H1 (cell line): ENCODE data around the gene MCUB. TPM values are rescaled to one million over a fixed set of nuclear protein-coding genes. Genes with fewer than 3 reads are reported as not detected.

Source experiments
- CTCF ChIA-PET: fragments of 300-600 bp; sonication (Branson Sonifier 250); formaldehyde crosslinking; loops from one replicate; lab custom pipeline; 2021; ENCODE audit not compliant: partially characterized antibody; lab: Charles Lee
- POLR2A ChIA-PET: fragments of 300-600 bp; sonication (Branson Sonifier 250); formaldehyde crosslinking; loops from one replicate; lab custom pipeline; 2021; ENCODE audit warnings: inconsistent platforms; ENCODE audit not compliant: partially characterized antibody; lab: Charles Lee
- DNase-seq, 2 experiments: peaks; one replicate each; pipeline versions ENCODE4 v3.0.0 to v3.0.0-alpha.2; 2010 to 2022; ENCODE audit warnings: low spot score in 2 of 2, low read depth in 1 of 2, mixed read lengths in 1 of 2
- FAIRE-seq: peaks from 2 replicates; lab custom pipeline; 2011; peaks lifted over from hg19 to GRCh38; lab: Jason Lieb, UNC
- H2AFZ ChIP-seq: 2 replicates; pipeline ENCODE4 v1.8.1; 2012; ENCODE audit warnings: low read length, inconsistent platforms
- H2AK5ac ChIP-seq: 2 replicates; pipeline ENCODE4 v1.6.1; 2013; ENCODE audit warnings: low read depth, low read length
- H2BK120ac ChIP-seq: replicated peaks from 2 replicates; pipeline ENCODE3; 2013; ENCODE audit warnings: low read depth, low read length, inconsistent platforms
- H2BK12ac ChIP-seq: 2 replicates; pipeline ENCODE4 v1.6.1; 2013; ENCODE audit warnings: low read depth, low read length
- H2BK15ac ChIP-seq: 2 replicates; pipeline ENCODE4 v1.6.1; 2013; ENCODE audit warnings: low read length
- H2BK20ac ChIP-seq: 2 replicates; pipeline ENCODE4 v1.6.1; 2013; ENCODE audit warnings: low read length
- H2BK5ac ChIP-seq: 2 replicates; pipeline ENCODE4 v1.6.1; 2013; ENCODE audit warnings: low read depth, low read length
- H3K14ac ChIP-seq: 2 replicates; pipeline ENCODE4 v1.6.1; 2013; ENCODE audit warnings: inconsistent platforms; ENCODE audit not compliant: insufficient read length
- H3K18ac ChIP-seq: 2 replicates; pipeline ENCODE4 v1.6.1; 2013; ENCODE audit warnings: low read length; ENCODE audit errors: extremely low read depth
- H3K23ac ChIP-seq: 2 replicates; pipeline ENCODE4 v1.6.1; 2013; ENCODE audit warnings: inconsistent platforms; ENCODE audit not compliant: insufficient read length
- H3K23me2 ChIP-seq: 2 replicates; pipeline ENCODE4 v1.6.1; 2013; ENCODE audit warnings: low read depth, low read length
- H3K27ac ChIP-seq: 2 replicates; pipeline ENCODE4 v1.6.1; 2011; ENCODE audit warnings: low read depth, low read length, inconsistent platforms
- H3K27me3 ChIP-seq, 4 experiments: replicated peaks in 1 of 4; 1 replicate in 1 of 4; 2 replicates in 3 of 4; pipeline versions ENCODE4 v1.6.1 to v1.8.1; 2011 to 2013; ENCODE audit warnings: low read length in 3 of 4, mild to moderate bottlenecking in 3 of 4, inconsistent platforms in 2 of 4, mixed read lengths in 2 of 4, moderate library complexity in 1 of 4; ENCODE audit not compliant: control insufficient read depth in 3 of 4, insufficient read depth in 3 of 4; ENCODE audit errors: extremely low read depth in 1 of 4
- H3K36me3 ChIP-seq, 4 experiments: 2 replicates each; pipeline versions ENCODE4 v1.6.1 to v1.8.1; 2011 to 2013; ENCODE audit warnings: mild to moderate bottlenecking in 4 of 4, low read length in 3 of 4, moderate library complexity in 2 of 4, control low read depth in 1 of 4, inconsistent platforms in 1 of 4; ENCODE audit not compliant: insufficient read depth in 4 of 4, control insufficient read depth in 2 of 4
- H3K4ac ChIP-seq: replicated peaks from 2 replicates; pipeline ENCODE3; 2013; ENCODE audit warnings: low read length, low read depth, mixed read lengths, inconsistent platforms; ENCODE audit not compliant: insufficient read length
- H3K4me1 ChIP-seq, 4 experiments: replicated peaks in 1 of 4; 1 replicate in 1 of 4; 2 replicates in 3 of 4; pipeline versions ENCODE4 v1.6.1 to v1.8.1; 2011 to 2013; ENCODE audit warnings: low read length in 3 of 4, inconsistent platforms in 2 of 4, mixed read lengths in 1 of 4; ENCODE audit not compliant: insufficient read depth in 4 of 4, control insufficient read depth in 3 of 4
- H3K4me2 ChIP-seq, 2 experiments: 2 replicates each; pipeline versions ENCODE4 v1.6.1 to v1.8.1; 2011 to 2013; ENCODE audit warnings: low read depth in 2 of 2, low read length in 2 of 2, control low read depth in 1 of 2, inconsistent platforms in 1 of 2, mild to moderate bottlenecking in 1 of 2; ENCODE audit not compliant: insufficient read depth in 1 of 2
- H3K4me3 ChIP-seq, 4 experiments: fragments of 200-600, 300-600 bp in 1 of 4; sonication (generic), shearing (Covaris generic), sonication (Bioruptor Twin) in 1 of 4; 2 replicates each; pipeline versions ENCODE4 v1.5.1 to v1.8.1; 2011 to 2016; ENCODE audit warnings: low read length in 4 of 4, low read depth in 3 of 4, control low read depth in 2 of 4, inconsistent platforms in 2 of 4, mild to moderate bottlenecking in 2 of 4, mixed read lengths in 1 of 4, moderate library complexity in 1 of 4; ENCODE audit not compliant: insufficient read depth in 2 of 4; ENCODE audit errors: extremely low read depth in 1 of 4
- H3K56ac ChIP-seq: replicated peaks from 2 replicates; pipeline ENCODE3; 2013; ENCODE audit warnings: low read depth, mild to moderate bottlenecking, mixed read lengths, low read length, inconsistent platforms; ENCODE audit not compliant: insufficient read length
- H3K79me1 ChIP-seq: 2 replicates; pipeline ENCODE4 v1.6.1; 2013; ENCODE audit warnings: low read depth, low read length, control low read depth
- H3K79me2 ChIP-seq, 2 experiments: 2 replicates each; pipeline versions ENCODE4 v1.6.1 to v1.8.1; 2012 to 2013; ENCODE audit warnings: low read length in 2 of 2, mild to moderate bottlenecking in 2 of 2, inconsistent platforms in 1 of 2; ENCODE audit not compliant: insufficient read depth in 2 of 2, control insufficient read depth in 1 of 2
- H3K9ac ChIP-seq, 4 experiments: replicated peaks in 1 of 4; 1 replicate in 1 of 4; 2 replicates in 3 of 4; pipeline versions ENCODE4 v1.6.1 to v1.8.1; 2011 to 2013; ENCODE audit warnings: low read depth in 3 of 4, low read length in 3 of 4, control low read depth in 2 of 4, mild to moderate bottlenecking in 2 of 4, moderate library complexity in 2 of 4, inconsistent platforms in 1 of 4; ENCODE audit errors: extremely low read depth in 1 of 4
- H3K9me3 ChIP-seq, 2 experiments: 2 replicates each; pipeline versions ENCODE4 v1.6.1 to v1.8.1; 2012 to 2013; ENCODE audit warnings: mild to moderate bottlenecking in 2 of 2, moderate library complexity in 2 of 2, control low read depth in 1 of 2, inconsistent platforms in 1 of 2, low read depth in 1 of 2, low read length in 1 of 2, mixed read lengths in 1 of 2; ENCODE audit not compliant: insufficient read depth in 2 of 2
- H4K20me1 ChIP-seq, 2 experiments: replicated peaks in 1 of 2; 2 replicates each; pipeline versions ENCODE3 to v1.8.1; 2011 to 2013; ENCODE audit warnings: inconsistent platforms in 2 of 2, low read length in 2 of 2, mild to moderate bottlenecking in 1 of 2; ENCODE audit not compliant: insufficient read depth in 2 of 2, control insufficient read depth in 1 of 2
- H4K5ac ChIP-seq: 2 replicates; pipeline ENCODE4 v1.6.1; 2013; ENCODE audit warnings: low read length, low read depth, mixed read lengths, inconsistent platforms; ENCODE audit not compliant: insufficient read length
- H4K8ac ChIP-seq: 2 replicates; pipeline ENCODE4 v1.8.0; 2013; ENCODE audit warnings: mild to moderate bottlenecking, moderate library complexity, low read length, inconsistent platforms; ENCODE audit not compliant: insufficient read depth; ENCODE audit errors: extremely low read depth
- H4K91ac ChIP-seq: replicated peaks from 2 replicates; pipeline ENCODE3; 2013; ENCODE audit warnings: low read length, mixed read lengths, inconsistent platforms; ENCODE audit not compliant: insufficient read length
- CTCF ChIP-seq, 3 experiments: IDR thresholded peaks; 1 replicate in 2 of 3; 2 replicates in 1 of 3; pipeline versions ENCODE4 v1.5.1 to v1.6.1; 2011; ENCODE audit warnings: low read length in 3 of 3, mild to moderate bottlenecking in 3 of 3, inconsistent platforms in 2 of 3, low read depth in 1 of 3, moderate library complexity in 1 of 3; ENCODE audit not compliant: insufficient read depth in 1 of 3; ENCODE audit errors: control extremely low read depth in 1 of 3
- EGR1 ChIP-seq: IDR thresholded peaks from 2 replicates; pipeline ENCODE4 v1.6.1; 2011; ENCODE audit warnings: low read depth, low read length, borderline replicate concordance
- JUND ChIP-seq: IDR thresholded peaks from 2 replicates; pipeline ENCODE4 v1.6.1; 2011; ENCODE audit warnings: mild to moderate bottlenecking, improper control_type of control experiment, low read length
- KDM4A ChIP-seq: IDR thresholded peaks from one replicate; pipeline ENCODE4 v1.7.1; 2012; ENCODE audit warnings: low read depth, mild to moderate bottlenecking, moderate library complexity, low read length, inconsistent platforms; ENCODE audit not compliant: severe bottlenecking
- NRF1 ChIP-seq: IDR thresholded peaks from 2 replicates; pipeline ENCODE4 v1.6.1; 2011; ENCODE audit warnings: mild to moderate bottlenecking, low read depth, low read length, improper control_type of control experiment
- SIX5 ChIP-seq: IDR thresholded peaks from 2 replicates; pipeline ENCODE4 v1.6.1; 2011; ENCODE audit warnings: mild to moderate bottlenecking, low read depth, low read length
- USF2 ChIP-seq: IDR thresholded peaks from 2 replicates; pipeline ENCODE4 v1.6.1; 2011; ENCODE audit warnings: low read length, improper control_type of control experiment
- YY1 ChIP-seq: IDR thresholded peaks from 2 replicates; pipeline ENCODE4 v1.6.1; 2011; ENCODE audit warnings: low read depth, mild to moderate bottlenecking, low read length
- ZNF274 ChIP-seq: IDR thresholded peaks from 2 replicates; pipeline ENCODE4 v1.7.0; 2012; ENCODE audit warnings: low read length, borderline replicate concordance; ENCODE audit errors: extremely low read depth
- WGBS, 2 experiments: shearing (Covaris generic) in 1 of 2; methylation state at CpG; one replicate each; pipeline versions ENCODE4 v1.1.6 to v1.1.7; 2013 to 2015; ENCODE audit warnings: low lambda C conversion rate in 2 of 2, mixed read lengths in 2 of 2, inconsistent platforms in 1 of 2, low coverage in 1 of 2, missing lambda C conversion rate in 1 of 2; ENCODE audit not compliant: insufficient replicate concordance in 2 of 2, insufficient coverage in 1 of 2, insufficient read length in 1 of 2; ENCODE audit errors: extremely low coverage in 1 of 2, missing lambda C conversion rate in 1 of 2; 5-methylcytosine and 5-hydroxymethylcytosine counted together
- polyA plus RNA-seq, 7 experiments: library from polyadenylated mRNA; depleted of rRNA in 3 of 7; stranded (reverse) in 5 of 7; unstranded in 2 of 7; fragments of >200 nt in 5 of 7; fragments of 200-250 nt in 2 of 7; gene quantifications; 1 replicate in 5 of 7; 2 replicates in 1 of 7; 4 replicates in 1 of 7; pipeline versions ENCODE4 v1.2.1 to v1.2.3, GENCODE V29; 2011 to 2013; ENCODE audit warnings: missing spikeins in 2 of 7, mixed read lengths in 2 of 7
- total RNA-seq: library from RNA; stranded (reverse); fragmentation: NEBNext Ultra II Directional; extraction: Animal tissue kit (Norgen Biotek cat#: 25700); gene quantifications from 2 replicates; pipeline ENCODE4 v1.2.1, GENCODE V29; 2021

The MCUB gene
- total and polyA plus RNA-seq, 2 of the 8 experiments (the other 6 are each of a cell fraction or from before 2014, with no cell fraction given) = 15.2 to 19.4 TPM

- H3K4ac ChIP-seq = no peak overlapping the region
- H3K9ac ChIP-seq = no peak overlapping the region
- H3K79me1 ChIP-seq = no peaks in the 10 kb centered on the region
- no peaks in the 10 kb centered on the region; a peak in 1 of 4 replicates for H3K79me2 ChIP-seq
- FAIRE-seq = no peak
- CTCF ChIA-PET = interaction anchor here (1.0 kb wide), 1 partner anchor 29 kb away, joined by 3 read pairs; no protein-coding TSS in a partner anchor
- no peaks in the 10 kb centered on the region for H3K27me3 ChIP-seq
- no peak for TF ChIP-seq YY1
- no peak for TF ChIP-seq USF2
- no peak for TF ChIP-seq SIX5
- TF ChIP-seq JUND = no peak
- no peak for TF ChIP-seq NRF1
- TF ChIP-seq ZNF274 = no peak
- no peak for TF ChIP-seq EGR1
- no peak for TF ChIP-seq CTCF (IDR thresholded peaks at IDR 0.05; ENCODE audit: control extremely low read depth in 1 of 3, insufficient read depth in 1 of 3, low read depth in 1 of 3, low read length in 3 of 3)
- no peak for TF ChIP-seq KDM4A
- TF ChIP-seq, all 59 proteins: peak for 0
- Histone ChIP-seq H3K18ac (no peak overlapping the region), H3K23ac (no peak overlapping the region), H2BK12ac (no peak overlapping the region), H3K27ac (no peak overlapping the region), H2BK15ac (no peak overlapping the region), H4K8ac (no peak overlapping the region), H3K36me3 (no peaks in the 10 kb centered on the region), H3K14ac (no peak overlapping the region), H4K5ac (no peak overlapping the region), H3K56ac (no peak overlapping the region), H3K4me2 (no peak overlapping the region), H3K23me2 (no peaks in the 10 kb centered on the region), H2BK120ac (no peak overlapping the region), H2BK20ac (no peak overlapping the region), H2BK5ac (no peak overlapping the region), H2AK5ac (no peak overlapping the region), H2AFZ (no peak overlapping the region), H3K4me1 (peaks cover 0 to 8% (median 0%) of the 10 kb centered on the region in 4 experiments; a peak in 2 of 7 replicates), H4K91ac (no peak overlapping the region), H4K20me1 (no peaks in the 10 kb centered on the region), H3K9me3 (peaks cover 6 to 7% of the 10 kb centered on the region in 2 experiments; a peak in 3 of 4 replicates), H3K4me3 (no peak overlapping the region)
- POLR2A ChIA-PET = no interaction called here
- WGBS, 2 experiments = 88% methylated on average over 3 of the region's 3 CpGs; no CpG with 5 or more reads in 1 of the 2 experiments
- no peak for DNase-seq
Measured at GRCh38 chr4:109590905-109591304, 30.9 kb downstream of the MCUB start.
